ENCODE measurements around the gene TSPAN9.

The TSPAN9 gene

DNA sequence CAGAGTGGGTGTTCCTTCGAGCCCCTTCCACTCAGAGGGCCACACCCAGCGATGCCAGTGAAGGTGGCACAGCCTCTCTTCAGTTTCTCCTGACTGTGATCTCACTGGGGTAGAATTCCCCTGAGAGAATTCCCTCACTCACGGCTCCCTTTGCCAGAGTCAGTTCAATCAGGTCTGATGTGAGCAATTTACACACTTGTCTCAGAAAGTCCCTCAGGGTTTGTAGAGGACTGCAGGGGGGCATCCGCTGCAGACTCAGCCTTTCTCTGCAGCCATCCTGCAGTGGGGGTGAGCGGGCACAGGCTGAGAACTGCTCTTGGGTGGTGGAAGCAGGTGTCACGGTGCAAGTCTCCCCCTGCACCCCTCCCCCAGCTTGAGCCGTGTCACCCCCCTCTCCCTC, 208.4 kb downstream of the TSPAN9 start:
- H3K27me3 ChIP-seq (ENCODE audit: control insufficient read depth, insufficient read depth, low read length): no peaks in the 10 kb centered on the region
- H3K4me1 ChIP-seq: no peaks in the 10 kb centered on the region
- H3K79me2 ChIP-seq: no peaks in the 10 kb centered on the region
- H3K4me2 ChIP-seq (ENCODE audit: low read length): no peak overlapping the region
- no peak overlapping the region for H3K27ac ChIP-seq
- H2AFZ ChIP-seq: no peak overlapping the region
- no peak overlapping the region for H3K4me3 ChIP-seq (ENCODE audit: low read depth, low read length)
- no peaks in the 10 kb centered on the region for H3K36me3 ChIP-seq (ENCODE audit: control insufficient read depth, insufficient read depth, low read length)
- H3K9me3 ChIP-seq (ENCODE audit: control insufficient read depth, low read length): no peaks in the 10 kb centered on the region
- no peak overlapping the region for H3K9ac ChIP-seq
- TF ChIP-seq, protein P1, sequence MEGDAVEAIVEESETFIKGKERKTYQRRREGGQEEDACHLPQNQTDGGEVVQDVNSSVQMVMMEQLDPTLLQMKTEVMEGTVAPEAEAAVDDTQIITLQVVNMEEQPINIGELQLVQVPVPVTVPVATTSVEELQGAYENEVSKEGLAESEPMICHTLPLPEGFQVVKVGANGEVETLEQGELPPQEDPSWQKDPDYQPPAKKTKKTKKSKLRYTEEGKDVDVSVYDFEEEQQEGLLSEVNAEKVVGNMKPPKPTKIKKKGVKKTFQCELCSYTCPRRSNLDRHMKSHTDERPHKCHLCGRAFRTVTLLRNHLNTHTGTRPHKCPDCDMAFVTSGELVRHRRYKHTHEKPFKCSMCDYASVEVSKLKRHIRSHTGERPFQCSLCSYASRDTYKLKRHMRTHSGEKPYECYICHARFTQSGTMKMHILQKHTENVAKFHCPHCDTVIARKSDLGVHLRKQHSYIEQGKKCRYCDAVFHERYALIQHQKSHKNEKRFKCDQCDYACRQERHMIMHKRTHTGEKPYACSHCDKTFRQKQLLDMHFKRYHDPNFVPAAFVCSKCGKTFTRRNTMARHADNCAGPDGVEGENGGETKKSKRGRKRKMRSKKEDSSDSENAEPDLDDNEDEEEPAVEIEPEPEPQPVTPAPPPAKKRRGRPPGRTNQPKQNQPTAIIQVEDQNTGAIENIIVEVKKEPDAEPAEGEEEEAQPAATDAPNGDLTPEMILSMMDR (IDR thresholded peaks at IDR 0.05): no peak

DNA sequence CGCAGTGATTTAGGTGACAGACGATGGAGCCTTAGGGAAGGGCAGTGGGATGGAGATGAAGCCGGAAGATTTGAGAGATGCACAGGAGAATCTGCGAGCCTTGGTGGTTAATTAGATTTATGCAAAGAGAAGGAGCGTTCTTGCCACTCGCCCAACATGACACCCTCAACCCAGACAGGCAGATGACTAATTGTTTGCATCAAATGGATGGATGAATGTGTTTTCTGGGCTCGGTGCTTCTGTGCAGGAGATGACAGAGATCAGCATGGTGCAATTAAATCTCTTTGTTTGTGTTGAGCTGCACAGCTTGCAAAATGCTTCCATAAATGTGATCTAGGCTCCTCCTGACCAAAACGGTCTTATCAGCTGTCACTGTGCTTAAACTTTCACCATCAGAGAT, 211.5 kb downstream of the TSPAN9 start:
- Histone ChIP-seq H3K27ac (no peak overlapping the region), H3K4me2 (ENCODE audit: low read length) (no peak overlapping the region)

GRCh38 chr12:3289702-3290101, 212.5 kb downstream of the TSPAN9 start:
- Histone ChIP-seq H3K4me3 (ENCODE audit: low read depth, low read length) (no peak overlapping the region), H3K27ac (no peak overlapping the region), H2AFZ (no peak overlapping the region), H3K4me2 (ENCODE audit: low read length) (no peak overlapping the region), H3K27me3 (ENCODE audit: control insufficient read depth, insufficient read depth, low read length) (no peaks in the 10 kb centered on the region), H3K9ac (no peak overlapping the region), H3K4me1 (no peaks in the 10 kb centered on the region), H3K36me3 (ENCODE audit: control insufficient read depth, insufficient read depth, low read length) (no peaks in the 10 kb centered on the region), H3K79me2 (no peaks in the 10 kb centered on the region), H3K9me3 (ENCODE audit: control insufficient read depth, low read length) (no peaks in the 10 kb centered on the region)
- TF ChIP-seq, protein P1 (IDR thresholded peaks at IDR 0.05): no peak

More for the DNA sequence above, 211.5 kb downstream of the TSPAN9 start:
- H3K9me3 ChIP-seq (ENCODE audit: control insufficient read depth, low read length): no peaks in the 10 kb centered on the region
- H3K4me3 ChIP-seq (ENCODE audit: low read depth, low read length): no peak overlapping the region
- H3K36me3 ChIP-seq (ENCODE audit: control insufficient read depth, insufficient read depth, low read length): no peaks in the 10 kb centered on the region
- H3K4me1 ChIP-seq: no peaks in the 10 kb centered on the region
- no peaks in the 10 kb centered on the region for H3K79me2 ChIP-seq
- TF ChIP-seq, protein P1 (IDR thresholded peaks at IDR 0.05): no peak
- H3K27me3 ChIP-seq (ENCODE audit: control insufficient read depth, insufficient read depth, low read length): no peaks in the 10 kb centered on the region
- no peak overlapping the region for H2AFZ ChIP-seq
- no peak overlapping the region for H3K9ac ChIP-seq

DNA sequence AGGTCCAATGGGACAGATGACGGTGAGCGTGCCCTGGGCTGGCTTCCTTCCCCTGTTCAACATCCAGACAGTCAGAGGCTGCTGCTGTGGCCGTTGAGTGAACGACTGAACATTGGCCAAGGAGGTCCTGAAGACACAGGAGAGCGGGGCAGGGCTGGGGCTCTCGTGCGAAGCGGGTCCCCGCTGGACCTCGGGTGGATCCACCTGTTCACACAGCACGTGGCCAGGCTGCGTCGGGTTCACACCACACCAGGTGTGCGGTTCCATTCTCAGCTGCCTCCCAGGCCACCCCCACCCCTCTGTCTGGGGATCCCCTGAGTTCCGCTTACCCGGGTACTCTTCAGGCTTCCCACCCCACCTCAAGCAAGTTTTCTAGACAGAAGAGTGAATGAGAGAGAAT, 214.8 kb downstream of the TSPAN9 start:
- H3K4me2 ChIP-seq (ENCODE audit: low read length): no peak overlapping the region
- no peaks in the 10 kb centered on the region for H3K36me3 ChIP-seq (ENCODE audit: control insufficient read depth, insufficient read depth, low read length)
- H3K27me3 ChIP-seq (ENCODE audit: control insufficient read depth, insufficient read depth, low read length): no peaks in the 10 kb centered on the region
- no peak overlapping the region for H3K9ac ChIP-seq
- no peaks in the 10 kb centered on the region for H3K4me1 ChIP-seq
- H3K27ac ChIP-seq: no peak overlapping the region
- H3K9me3 ChIP-seq (ENCODE audit: control insufficient read depth, low read length): no peaks in the 10 kb centered on the region
- no peak overlapping the region for H3K4me3 ChIP-seq (ENCODE audit: low read depth, low read length)
- no peaks in the 10 kb centered on the region for H3K79me2 ChIP-seq
- TF ChIP-seq, protein P1 (IDR thresholded peaks at IDR 0.05): no peak
- H2AFZ ChIP-seq: no peak overlapping the region

- no peaks in the 10 kb centered on the region for H3K4me1 ChIP-seq
- no peak overlapping the region for H3K9ac ChIP-seq
- H3K4me3 ChIP-seq (ENCODE audit: low read depth, low read length): no peak overlapping the region
- no peak overlapping the region for H2AFZ ChIP-seq
- H3K36me3 ChIP-seq (ENCODE audit: control insufficient read depth, insufficient read depth, low read length): no peaks in the 10 kb centered on the region
- TF ChIP-seq, protein P1 (IDR thresholded peaks at IDR 0.05): no peak
- H3K79me2 ChIP-seq: no peaks in the 10 kb centered on the region
- no peaks in the 10 kb centered on the region for H3K9me3 ChIP-seq (ENCODE audit: control insufficient read depth, low read length)
- no peak overlapping the region for H3K4me2 ChIP-seq (ENCODE audit: low read length)
- H3K27ac ChIP-seq: no peak overlapping the region
- H3K27me3 ChIP-seq (ENCODE audit: control insufficient read depth, insufficient read depth, low read length): no peaks in the 10 kb centered on the region
These were observed 215.7 kb downstream of the TSPAN9 start for GRCh38 chr12:3292677-3293412.
